Loucy (cell line): ENCODE data around the gene PLN.

Source experiments
- EZH2phosphoT487 ChIP-seq: fragments of 200-600 bp; IDR thresholded peaks from 2 replicates; pipeline ENCODE4 v1.6.1; 2018; ENCODE audit warnings: antibody characterized with exemption, mild to moderate bottlenecking, moderate library complexity, borderline replicate concordance
- TF ChIP-seq, protein P1 (sequence below): fragments of 200-600 bp; sonication (generic); conservative IDR thresholded peaks from 2 replicates; pipeline ENCODE4 v1.5.1; 2014; ENCODE audit warnings: mild to moderate bottlenecking, antibody characterized with exemption, low read length

DNA sequence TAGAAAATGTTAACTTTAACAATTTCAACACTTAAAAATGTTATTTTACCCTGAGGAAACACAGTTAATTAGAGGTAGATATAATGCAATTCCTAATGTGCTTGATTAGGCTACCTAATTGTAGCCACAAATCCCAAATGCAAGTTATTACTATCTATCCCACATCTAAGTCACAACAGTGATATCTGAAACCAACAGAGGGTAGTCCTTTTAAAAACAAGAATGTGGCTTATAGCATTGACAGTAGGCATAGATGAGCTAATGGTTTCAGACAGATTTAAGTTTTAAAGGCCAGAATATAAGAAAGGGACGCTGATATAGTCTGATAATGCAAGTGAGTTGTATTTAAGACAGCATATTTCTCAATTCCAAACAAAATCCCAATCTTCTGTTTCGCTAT lies 23.0 kb downstream of the PLN start:
- TF ChIP-seq, protein P1, sequence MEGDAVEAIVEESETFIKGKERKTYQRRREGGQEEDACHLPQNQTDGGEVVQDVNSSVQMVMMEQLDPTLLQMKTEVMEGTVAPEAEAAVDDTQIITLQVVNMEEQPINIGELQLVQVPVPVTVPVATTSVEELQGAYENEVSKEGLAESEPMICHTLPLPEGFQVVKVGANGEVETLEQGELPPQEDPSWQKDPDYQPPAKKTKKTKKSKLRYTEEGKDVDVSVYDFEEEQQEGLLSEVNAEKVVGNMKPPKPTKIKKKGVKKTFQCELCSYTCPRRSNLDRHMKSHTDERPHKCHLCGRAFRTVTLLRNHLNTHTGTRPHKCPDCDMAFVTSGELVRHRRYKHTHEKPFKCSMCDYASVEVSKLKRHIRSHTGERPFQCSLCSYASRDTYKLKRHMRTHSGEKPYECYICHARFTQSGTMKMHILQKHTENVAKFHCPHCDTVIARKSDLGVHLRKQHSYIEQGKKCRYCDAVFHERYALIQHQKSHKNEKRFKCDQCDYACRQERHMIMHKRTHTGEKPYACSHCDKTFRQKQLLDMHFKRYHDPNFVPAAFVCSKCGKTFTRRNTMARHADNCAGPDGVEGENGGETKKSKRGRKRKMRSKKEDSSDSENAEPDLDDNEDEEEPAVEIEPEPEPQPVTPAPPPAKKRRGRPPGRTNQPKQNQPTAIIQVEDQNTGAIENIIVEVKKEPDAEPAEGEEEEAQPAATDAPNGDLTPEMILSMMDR, result no peak
- no peak for TF ChIP-seq EZH2phosphoT487
